OCI-M2 (cell line): ENCODE measurements around the gene SCN3A.

ENCODE experiments used
- DNase-seq: peaks from one replicate; lab custom pipeline; 2025; ENCODE audit not compliant: unreplicated experiment; lab: John Stamatoyannopoulos, UW

The SCN3A gene

GRCh38 chr2:165057931-165058330 lies 145.9 kb downstream of the SCN3A start:
- DNase-seq: no peak

- no peak for DNase-seq
These were observed 146.5 kb downstream of the SCN3A start for GRCh38 chr2:165057308-165057707.

- DNase-seq: no peak
These were observed 147.3 kb downstream of the SCN3A start for GRCh38 chr2:165056564-165056963.

GRCh38 chr2:165055082-165055851 lies 148.6 kb downstream of the SCN3A start:
- no peak for DNase-seq

- DNase-seq: no peak
These were observed 149.2 kb downstream of the SCN3A start for GRCh38 chr2:165054652-165055051.

- no peak for DNase-seq
These were observed 159.1 kb downstream of the SCN3A start for GRCh38 chr2:165044505-165045303.
